ENCODE results near the gene MLPH.
"Not testable (repeated sequence)": the region's sequence is repeated elsewhere in the genome, so short reads cannot be mapped to it uniquely, and the experiment has no call there.

The MLPH gene

DNA sequence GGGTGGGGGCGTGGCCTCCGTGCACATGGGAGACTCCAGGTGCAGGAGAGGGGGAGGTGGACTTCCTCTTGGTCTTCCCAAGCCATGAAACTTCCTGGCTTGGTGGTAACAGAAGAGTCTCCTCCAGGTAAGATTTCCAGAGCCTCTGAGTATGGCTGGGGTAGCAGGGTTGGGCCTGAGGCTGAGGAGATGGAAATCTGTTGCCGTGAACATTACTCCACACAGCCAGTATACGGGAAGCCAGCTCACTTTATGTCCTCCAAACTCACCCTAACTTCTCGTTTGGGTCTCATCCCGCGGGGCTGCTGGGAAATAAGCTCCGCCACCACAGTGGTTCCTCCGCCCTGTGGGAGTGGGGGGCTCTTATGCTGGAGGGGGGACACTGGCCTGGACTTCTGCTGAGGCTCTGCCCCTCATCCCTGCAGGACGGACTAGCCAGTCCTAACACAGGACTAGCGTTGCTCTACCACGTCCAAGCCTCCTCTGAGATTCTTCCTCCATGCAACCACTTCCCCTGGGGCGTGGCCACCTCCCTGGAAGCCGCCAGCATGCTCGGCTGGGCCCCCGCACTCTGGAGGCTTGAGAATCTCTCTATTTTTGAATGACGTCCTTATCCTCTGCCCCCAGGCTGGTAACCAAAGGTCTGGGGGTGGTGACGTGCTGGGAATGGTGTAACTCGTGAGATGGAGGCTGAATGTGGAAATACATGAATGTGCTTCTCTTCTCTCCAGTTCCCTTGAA, 104.3 kb downstream of the MLPH start:
- peak; percentile 29 for DNase-seq

GRCh38 chr2:237592425-237592980, 105.5 kb downstream of the MLPH start:
- no peak for DNase-seq

GRCh38 chr2:237593036-237593435, 106.0 kb downstream of the MLPH start:
- no peak for DNase-seq

- no peak for DNase-seq
Measured at GRCh38 chr2:237593596-237594320, 106.7 kb downstream of the MLPH start.

- no peak for DNase-seq
Measured at GRCh38 chr2:237594514-237594871, 107.4 kb downstream of the MLPH start.

- DNase-seq, result not testable (repeated sequence)
Measured at GRCh38 chr2:237595829-237596519, 108.9 kb downstream of the MLPH start.

DNA sequence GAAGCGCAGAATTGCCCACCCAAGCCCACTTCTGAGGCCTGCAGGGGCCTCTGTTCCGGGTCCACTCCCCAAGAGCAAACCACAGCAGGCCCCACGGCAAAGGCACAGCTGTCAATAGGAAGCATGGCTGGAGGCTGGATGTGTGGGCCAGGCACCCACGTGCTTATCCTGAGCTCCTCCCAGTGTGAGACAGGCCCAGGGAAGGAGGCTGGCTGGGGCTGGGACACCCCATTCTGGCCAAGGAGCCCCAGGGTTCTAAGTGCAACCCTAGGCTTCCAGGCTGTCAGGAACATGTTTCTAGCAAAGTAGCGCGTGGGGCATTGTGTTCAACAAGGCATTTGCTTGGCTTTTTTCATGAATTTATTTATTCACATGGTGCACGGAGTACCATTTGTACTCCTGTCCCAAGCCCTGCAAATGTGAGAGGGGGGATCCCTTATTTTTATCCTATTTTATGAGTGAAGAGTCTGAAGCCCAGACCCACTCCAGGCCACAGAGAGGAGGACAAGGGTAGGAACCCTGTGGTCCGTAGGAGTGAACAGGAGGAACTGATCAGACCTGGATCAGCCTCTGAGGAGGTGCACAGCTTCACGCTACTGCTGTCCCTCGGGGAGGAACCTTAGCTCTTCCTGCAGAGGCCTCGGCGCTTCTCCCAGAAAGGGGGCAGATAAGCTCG, 109.6 kb downstream of the MLPH start:
- no peak for DNase-seq

GRCh38 chr2:237597196-237598145, 110.4 kb downstream of the MLPH start:
- DNase-seq, result no peak

DNA sequence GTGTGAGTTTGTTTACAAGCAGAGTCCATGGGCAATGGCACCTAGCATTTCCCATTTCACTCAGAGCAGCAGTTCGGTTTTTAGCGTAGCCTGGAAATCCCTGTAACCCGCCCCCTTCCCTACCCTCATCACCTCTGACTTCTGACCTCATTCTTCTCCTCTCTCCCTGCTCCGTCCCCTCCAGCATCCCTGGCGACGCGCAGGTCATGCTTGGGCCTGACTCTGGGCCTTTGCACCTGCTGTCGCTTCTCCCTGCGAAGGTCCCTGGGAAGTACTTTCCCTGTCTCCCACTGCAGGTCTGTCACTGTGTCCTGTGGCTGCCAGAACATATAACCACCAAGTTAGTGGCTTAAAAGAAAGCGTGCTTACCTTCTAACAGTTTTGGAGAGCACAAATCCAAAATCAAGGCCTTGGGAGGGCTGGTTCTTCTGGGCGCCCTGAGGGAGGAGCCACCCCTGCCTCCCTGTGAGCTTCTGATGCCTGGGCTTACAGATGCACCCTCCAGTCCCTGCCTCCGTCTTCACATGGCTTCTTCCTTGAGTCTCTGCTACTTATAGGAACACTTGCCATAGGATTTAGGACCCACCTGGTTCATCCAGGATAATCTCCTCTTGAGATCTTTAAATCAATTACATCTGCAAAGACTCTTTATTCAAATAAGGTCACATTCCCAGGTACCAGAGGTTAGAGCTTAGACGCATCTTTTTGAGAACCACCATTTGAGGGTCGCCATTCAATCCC, 111.6 kb downstream of the MLPH start:
- DNase-seq, result no peak

- DNase-seq, result no peak
Measured at GRCh38 chr2:237599465-237600110, 112.5 kb downstream of the MLPH start.

DNA sequence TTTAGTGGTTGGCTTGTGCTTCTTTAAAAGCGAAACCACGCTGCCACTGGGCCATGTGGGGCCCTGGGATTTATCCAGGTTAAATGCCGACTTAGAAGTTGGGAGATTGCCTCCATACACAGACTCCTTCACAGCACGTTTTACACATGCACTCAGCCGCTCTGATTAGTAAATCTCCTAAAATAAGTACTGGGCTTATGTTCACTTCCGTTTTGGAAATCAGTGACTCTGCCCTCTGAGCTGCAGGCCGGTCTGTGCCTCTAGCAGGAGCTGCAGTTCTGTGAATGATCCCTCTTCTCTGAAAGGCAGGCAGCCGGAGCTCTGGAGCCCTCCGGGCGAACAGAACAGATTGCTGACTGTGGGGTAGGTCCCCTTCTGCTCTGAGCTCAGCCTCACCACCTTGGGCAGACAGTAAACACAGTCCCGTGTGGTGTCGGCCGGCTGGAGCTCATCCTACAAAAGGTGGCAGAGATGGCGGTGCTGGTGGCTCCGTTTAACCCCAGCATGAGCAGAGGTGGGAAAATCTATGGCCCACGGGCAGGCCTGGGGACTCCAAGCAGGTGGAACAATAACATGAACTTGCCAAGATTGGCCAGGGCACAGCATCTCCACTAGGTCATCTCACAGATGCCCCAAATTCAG, 113.3 kb downstream of the MLPH start:
- DNase-seq, result no peak

DNA sequence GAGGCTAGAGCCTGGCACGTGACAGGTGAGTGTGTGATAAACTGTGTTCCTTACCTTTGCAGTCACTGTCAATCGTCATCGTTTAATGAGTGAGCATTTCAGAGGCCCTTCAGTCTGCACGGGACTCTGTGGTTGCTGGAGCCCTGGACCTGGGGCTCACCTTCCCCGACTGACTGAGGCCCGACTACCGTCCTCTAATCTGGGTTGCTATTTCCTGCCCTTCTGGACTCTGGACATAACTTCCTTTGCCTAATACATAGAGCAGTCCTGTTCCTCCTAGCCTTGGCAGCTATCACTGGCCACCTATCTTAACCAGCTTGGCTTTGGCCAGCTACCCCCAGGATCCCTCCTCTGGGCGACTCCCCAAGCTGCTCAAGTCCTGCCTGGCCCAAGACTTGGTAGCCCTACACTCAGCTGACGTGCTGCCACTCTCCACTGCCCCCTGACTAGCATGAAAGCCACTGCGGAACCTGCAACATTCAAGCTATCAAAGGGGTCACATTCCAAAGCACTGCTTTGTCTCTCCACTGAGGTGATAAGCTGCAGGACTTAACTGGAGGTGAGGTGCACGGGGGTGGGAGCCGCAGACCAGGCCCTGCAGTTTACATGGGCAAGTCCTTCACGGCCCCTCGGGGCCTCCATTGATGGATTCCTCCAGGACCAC, 114.5 kb downstream of the MLPH start:
- DNase-seq, result no peak

GRCh38 chr2:237602409-237602808, 115.4 kb downstream of the MLPH start:
- no peak for DNase-seq

- DNase-seq, result no peak
Measured at GRCh38 chr2:237603049-237603717, 116.1 kb downstream of the MLPH start.

GRCh38 chr2:237603718-237604362, 116.8 kb downstream of the MLPH start:
- DNase-seq, result peak; percentile 65

GRCh38 chr2:237604391-237604790, 117.3 kb downstream of the MLPH start:
- DNase-seq, result no peak
